GM21529 (cell line): Measurements from ENCODE around the gene PIF1.
"Not testable (repeated sequence)": the region's sequence is repeated elsewhere in the genome, so short reads cannot be mapped to it uniquely, and the experiment has no call there.

ENCODE experiments used
- ATAC-seq: cut with Tn5 transposase; IDR thresholded peaks from one replicate; pipeline ENCODE4 v1.9.1; 2021; ENCODE audit not compliant: unreplicated experiment

Gene PIF1

GRCh38 chr15:64809649-64810496 is 15.6 kb downstream of the PIF1 start:
- ATAC-seq, result no peak

- no peak for ATAC-seq
These were observed 16.5 kb downstream of the PIF1 start for GRCh38 chr15:64808785-64809453.

- ATAC-seq, result no peak
These were observed 17.7 kb downstream of the PIF1 start for GRCh38 chr15:64807751-64808222.

- no peak for ATAC-seq
These were observed 18.2 kb downstream of the PIF1 start for GRCh38 chr15:64807051-64807749.

GRCh38 chr15:64806509-64806908 is 18.9 kb downstream of the PIF1 start:
- ATAC-seq, result no peak

DNA sequence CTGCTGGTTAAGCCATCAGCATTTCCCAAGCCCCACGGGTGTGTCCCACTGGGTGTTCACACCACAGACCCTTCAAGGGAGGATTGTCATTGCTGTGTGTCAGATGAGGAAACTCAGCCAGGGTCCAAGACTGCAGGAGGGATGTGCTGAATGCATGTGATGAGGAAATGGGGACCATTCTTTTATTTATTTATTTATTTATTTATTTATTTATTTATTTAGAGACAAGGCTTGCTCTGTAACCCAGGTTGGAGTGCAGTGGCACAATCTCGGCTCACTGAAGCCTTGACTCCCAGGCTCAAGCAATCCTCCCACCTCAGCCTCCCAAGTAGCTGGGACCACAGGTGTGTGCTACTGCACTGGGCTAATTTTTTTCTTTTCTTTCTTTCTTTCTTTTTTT is 20.8 kb downstream of the PIF1 start:
- ATAC-seq, result no peak

DNA sequence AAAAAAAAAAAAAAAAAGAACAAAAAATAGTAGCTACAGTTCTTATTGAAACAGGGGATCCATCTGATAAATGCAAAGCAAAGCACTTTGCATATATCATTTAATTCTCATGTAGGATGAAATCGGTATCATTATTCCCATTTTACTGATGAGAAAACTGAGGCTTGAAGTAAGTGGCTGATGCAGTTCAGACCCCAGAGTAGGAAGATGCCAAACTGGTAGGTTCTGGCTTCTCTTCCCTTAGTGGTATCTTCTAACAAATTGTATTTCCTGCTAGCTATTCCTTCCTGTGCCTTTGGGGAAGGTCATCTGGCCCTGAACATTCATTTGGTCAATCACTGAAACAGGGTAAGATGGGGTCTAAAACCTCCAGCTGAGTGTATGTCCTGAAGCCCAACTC is 21.9 kb downstream of the PIF1 start:
- ATAC-seq, result no peak

DNA sequence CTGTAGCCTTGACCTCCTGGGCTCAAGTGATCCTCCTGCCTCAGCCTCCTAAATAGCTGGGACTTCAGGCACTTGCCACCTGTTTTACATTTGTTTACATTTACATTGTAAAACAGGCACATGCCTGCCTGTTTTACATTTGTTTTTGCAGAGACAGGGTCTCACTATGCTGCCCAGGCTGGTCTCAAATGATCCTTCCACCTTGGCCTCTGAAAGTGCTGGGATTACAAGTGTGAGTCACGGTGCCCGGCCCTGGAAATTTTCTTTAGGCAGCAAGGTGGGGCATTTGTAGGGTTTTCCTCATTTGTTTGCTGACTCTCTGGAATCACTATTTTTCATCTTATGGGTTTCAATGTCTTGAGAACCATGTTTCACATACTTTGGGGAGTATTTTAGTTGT is 25.0 kb downstream of the PIF1 start:
- no peak for ATAC-seq

DNA sequence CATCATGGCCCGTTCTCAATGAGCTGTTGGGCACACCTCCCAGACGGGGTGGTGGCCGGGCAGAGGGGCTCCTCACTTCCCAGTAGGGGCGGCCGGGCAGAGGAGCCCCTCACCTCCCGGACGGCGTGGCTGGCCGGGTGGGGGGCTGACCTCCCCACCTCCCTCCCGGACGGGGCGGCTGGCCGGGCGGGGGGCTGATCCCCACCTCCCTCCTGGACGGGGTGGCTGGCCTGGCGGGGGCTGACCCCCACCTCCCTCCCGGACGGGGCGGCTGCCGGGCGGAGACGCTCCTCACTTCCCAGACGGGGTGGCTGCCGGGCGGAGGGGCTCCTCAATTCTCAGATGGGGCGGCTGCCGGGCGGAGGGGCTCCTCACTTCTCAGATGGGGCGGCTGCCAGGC is 26.5 kb downstream of the PIF1 start:
- ATAC-seq, result not testable (repeated sequence)

GRCh38 chr15:64795921-64796320 is 29.5 kb downstream of the PIF1 start:
- not testable (repeated sequence) for ATAC-seq

DNA sequence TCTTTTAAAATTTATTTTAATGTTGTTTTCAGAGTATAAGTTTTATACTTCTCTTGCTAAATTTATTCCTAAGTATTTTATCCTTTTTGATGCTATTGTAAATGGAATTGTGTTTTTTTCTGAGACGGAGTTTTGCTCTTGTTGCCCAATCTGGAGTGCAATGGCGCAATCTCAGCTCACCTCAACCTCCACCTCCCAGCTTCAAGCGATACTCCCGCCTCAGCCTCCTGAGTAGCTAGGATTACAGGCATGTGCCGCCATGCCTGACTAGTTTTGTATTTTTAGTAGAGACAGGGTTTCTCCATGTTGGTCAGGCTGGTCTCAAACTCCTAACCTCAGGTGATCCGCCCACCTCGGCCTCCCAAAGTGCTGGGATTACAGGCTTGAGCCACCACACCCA is 30.1 kb downstream of the PIF1 start:
- not testable (repeated sequence) for ATAC-seq

DNA sequence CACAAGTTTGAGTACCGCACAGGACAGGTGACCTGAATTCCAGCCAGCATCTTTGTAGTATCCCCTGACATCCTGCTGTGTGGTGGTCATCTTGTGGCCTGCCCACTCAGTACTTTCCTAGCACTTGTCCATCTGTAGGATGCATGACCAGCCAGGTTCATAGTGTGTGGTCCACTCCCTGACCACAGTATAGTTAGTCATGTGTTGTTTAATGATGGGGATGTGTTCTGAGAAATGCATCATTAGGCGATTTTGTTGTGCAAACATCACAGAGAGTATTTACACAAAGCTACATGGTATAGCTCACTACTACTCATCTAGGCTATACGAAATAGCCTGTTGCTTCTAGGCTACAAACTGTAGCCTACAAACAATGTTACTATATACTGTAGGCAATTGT is 33.2 kb downstream of the PIF1 start:
- ATAC-seq, result no peak

- ATAC-seq, result no peak
These were observed 34.0 kb downstream of the PIF1 start for GRCh38 chr15:64791401-64791800.

GRCh38 chr15:64783796-64784195 is 41.7 kb downstream of the PIF1 start:
- ATAC-seq, result no peak

DNA sequence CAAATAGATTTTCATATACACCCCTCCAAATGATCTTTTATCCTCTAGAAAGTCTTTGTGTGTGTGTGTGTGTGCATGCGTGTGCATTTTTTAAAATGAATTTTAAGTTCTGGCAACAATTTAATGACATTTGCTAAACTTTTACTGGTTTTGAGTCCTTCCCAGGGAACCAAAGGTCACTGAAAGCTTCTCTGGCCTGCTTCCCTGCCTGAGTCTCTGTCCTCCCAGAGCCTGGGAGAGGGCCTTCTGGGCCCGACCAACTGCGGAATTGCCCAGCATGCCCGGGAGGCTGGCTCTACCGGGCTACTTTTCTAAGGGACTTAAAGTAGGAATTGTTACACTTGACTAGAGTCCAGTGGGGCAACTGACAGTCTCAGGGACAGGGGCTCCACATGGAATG is 42.7 kb downstream of the PIF1 start:
- no peak for ATAC-seq

- no peak for ATAC-seq
These were observed 44.1 kb downstream of the PIF1 start for GRCh38 chr15:64781299-64781698.

DNA sequence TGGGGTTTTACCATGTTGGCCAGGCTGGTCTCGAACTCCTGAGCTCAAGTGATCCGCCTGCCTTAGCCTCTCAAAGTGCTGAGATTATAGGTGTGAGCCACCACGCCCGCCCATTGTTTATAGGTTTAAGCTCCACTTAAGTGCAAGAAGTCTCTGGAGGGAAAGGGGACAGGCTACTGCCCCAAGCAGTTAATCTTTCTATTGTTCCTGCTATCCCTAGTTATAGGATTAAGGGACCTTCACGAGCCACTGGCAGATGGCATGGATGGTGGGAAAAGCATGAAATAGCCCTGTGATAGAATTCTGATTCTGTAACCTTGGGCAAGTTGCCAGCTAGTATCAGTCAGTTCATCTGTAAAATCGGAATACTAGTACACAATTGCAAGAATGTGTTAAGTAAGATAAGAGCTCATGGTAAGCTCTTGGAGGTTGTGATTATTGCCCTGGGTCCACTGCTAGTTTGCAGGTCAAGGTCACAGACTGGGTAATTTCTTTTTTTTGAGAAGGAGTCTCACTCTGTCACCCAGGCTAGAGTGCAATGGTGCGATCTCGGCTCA is 44.8 kb downstream of the PIF1 start:
- ATAC-seq, result no peak

GRCh38 chr15:64779630-64780029 is 45.8 kb downstream of the PIF1 start:
- no peak for ATAC-seq

GRCh38 chr15:64779024-64779423 is 46.4 kb downstream of the PIF1 start:
- no peak for ATAC-seq

DNA sequence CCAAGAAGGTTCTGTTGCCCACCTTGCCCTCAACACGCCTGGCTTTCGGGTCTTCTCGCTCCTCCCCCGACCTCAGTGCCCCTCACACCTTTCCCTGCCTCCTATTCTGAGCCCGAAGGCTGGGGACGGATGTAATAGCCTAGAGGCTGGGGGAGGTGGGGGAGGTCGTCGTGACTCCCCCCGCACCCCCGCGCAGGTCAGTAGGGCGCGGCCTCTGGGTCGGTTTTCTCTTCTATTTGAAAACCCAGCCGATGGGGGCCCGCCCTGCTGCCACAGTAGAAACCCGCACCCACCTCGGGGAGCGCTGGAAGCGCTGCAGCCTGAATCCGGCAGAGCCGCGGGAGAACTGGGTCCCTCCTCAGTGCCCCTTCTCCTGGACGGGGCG is 49.1 kb downstream of the PIF1 start:
- ATAC-seq, result no peak
